HL-60 (cell line): ENCODE results near the gene MCRS1.
"Not testable (repeated sequence)": the region's sequence is repeated elsewhere in the genome, so short reads cannot be mapped to it uniquely, and the experiment has no call there.

Experiments
- DNase-seq, 2 experiments: peaks; one replicate each; pipeline ENCODE4 v3.0.0-alpha.2; 2010 to 2020; ENCODE audit warnings: low read depth in 1 of 2, low spot score in 1 of 2
- H3K27ac ChIP-seq: fragments of 250-450 bp; sonication (Bioruptor Pico); replicated peaks from 2 replicates; pipeline ENCODE4 v1.5.1; 2020; ENCODE audit warnings: mild to moderate bottlenecking, moderate library complexity
- H3K27me3 ChIP-seq: fragments of 250-450 bp; sonication (Bioruptor Pico); 2 replicates; pipeline ENCODE4 v1.5.1; 2021; ENCODE audit warnings: mild to moderate bottlenecking, moderate library complexity; ENCODE audit not compliant: insufficient read depth, poor library complexity, severe bottlenecking
- H3K4me3 ChIP-seq: replicated peaks from 2 replicates; pipeline ENCODE4 v1.5.1; 2011; ENCODE audit warnings: mild to moderate bottlenecking, control low read depth, low read length; ENCODE audit not compliant: insufficient read depth
- GABPA ChIP-seq: IDR thresholded peaks from 2 replicates; pipeline ENCODE4 v1.6.1; 2012; ENCODE audit warnings: low read depth
- POLR2AphosphoS5 ChIP-seq: IDR thresholded peaks from 2 replicates; pipeline ENCODE4 v1.6.1; 2012; ENCODE audit warnings: low read depth
- SPI1 ChIP-seq: IDR thresholded peaks from 2 replicates; pipeline ENCODE4 v1.6.1; 2012; ENCODE audit warnings: low read depth, mild to moderate bottlenecking, borderline replicate concordance
- TF ChIP-seq, protein P1 (sequence below): IDR thresholded peaks from 2 replicates; pipeline ENCODE4 v1.6.1; 2012; ENCODE audit warnings: low read depth; ENCODE audit not compliant: insufficient replicate concordance
- TF ChIP-seq, protein P2 (sequence below): IDR thresholded peaks from one replicate; pipeline ENCODE4 v1.5.1; 2011; ENCODE audit warnings: low read length, control low read depth, inconsistent platforms; ENCODE audit not compliant: insufficient read depth

Gene MCRS1

DNA sequence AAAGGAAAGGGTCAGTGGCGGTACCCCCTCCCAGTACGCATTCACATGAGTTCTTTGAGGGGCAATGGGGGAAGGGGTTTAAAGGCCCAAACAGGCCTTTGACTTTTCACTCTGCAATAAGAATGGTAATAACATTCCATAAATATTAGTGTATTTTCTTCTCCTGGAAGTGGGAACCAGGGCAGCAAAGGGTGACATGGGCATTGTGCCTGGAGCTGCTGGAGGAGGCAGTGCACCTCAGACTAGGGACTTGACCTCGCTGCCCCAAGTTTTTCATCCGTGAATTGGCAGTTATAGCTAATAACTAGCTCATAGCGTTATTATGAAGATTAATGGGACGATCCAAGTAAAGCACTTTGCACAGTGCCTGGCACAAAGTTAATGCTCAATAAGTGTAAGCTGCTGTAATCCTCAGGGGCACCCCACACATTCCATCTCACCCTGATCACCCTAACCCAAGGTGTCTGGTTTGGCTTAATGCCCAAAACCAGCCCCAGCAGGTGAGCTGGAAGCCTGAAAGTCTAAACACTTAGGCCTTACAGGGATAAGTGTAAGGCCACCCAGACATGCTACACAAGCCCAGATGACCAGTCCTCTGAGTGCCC is 31.9 kb downstream of the MCRS1 start:
- Histone ChIP-seq H3K27me3 (peaks cover 24% of the 10 kb centered on the region), H3K27ac (no peak overlapping the region), H3K4me3 (no peak overlapping the region)
- no peak for DNase-seq
- TF ChIP-seq, protein P1, sequence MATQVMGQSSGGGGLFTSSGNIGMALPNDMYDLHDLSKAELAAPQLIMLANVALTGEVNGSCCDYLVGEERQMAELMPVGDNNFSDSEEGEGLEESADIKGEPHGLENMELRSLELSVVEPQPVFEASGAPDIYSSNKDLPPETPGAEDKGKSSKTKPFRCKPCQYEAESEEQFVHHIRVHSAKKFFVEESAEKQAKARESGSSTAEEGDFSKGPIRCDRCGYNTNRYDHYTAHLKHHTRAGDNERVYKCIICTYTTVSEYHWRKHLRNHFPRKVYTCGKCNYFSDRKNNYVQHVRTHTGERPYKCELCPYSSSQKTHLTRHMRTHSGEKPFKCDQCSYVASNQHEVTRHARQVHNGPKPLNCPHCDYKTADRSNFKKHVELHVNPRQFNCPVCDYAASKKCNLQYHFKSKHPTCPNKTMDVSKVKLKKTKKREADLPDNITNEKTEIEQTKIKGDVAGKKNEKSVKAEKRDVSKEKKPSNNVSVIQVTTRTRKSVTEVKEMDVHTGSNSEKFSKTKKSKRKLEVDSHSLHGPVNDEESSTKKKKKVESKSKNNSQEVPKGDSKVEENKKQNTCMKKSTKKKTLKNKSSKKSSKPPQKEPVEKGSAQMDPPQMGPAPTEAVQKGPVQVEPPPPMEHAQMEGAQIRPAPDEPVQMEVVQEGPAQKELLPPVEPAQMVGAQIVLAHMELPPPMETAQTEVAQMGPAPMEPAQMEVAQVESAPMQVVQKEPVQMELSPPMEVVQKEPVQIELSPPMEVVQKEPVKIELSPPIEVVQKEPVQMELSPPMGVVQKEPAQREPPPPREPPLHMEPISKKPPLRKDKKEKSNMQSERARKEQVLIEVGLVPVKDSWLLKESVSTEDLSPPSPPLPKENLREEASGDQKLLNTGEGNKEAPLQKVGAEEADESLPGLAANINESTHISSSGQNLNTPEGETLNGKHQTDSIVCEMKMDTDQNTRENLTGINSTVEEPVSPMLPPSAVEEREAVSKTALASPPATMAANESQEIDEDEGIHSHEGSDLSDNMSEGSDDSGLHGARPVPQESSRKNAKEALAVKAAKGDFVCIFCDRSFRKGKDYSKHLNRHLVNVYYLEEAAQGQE: no peak
- TF ChIP-seq, protein P2, sequence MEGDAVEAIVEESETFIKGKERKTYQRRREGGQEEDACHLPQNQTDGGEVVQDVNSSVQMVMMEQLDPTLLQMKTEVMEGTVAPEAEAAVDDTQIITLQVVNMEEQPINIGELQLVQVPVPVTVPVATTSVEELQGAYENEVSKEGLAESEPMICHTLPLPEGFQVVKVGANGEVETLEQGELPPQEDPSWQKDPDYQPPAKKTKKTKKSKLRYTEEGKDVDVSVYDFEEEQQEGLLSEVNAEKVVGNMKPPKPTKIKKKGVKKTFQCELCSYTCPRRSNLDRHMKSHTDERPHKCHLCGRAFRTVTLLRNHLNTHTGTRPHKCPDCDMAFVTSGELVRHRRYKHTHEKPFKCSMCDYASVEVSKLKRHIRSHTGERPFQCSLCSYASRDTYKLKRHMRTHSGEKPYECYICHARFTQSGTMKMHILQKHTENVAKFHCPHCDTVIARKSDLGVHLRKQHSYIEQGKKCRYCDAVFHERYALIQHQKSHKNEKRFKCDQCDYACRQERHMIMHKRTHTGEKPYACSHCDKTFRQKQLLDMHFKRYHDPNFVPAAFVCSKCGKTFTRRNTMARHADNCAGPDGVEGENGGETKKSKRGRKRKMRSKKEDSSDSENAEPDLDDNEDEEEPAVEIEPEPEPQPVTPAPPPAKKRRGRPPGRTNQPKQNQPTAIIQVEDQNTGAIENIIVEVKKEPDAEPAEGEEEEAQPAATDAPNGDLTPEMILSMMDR: no peak
- TF ChIP-seq POLR2AphosphoS5: no peak
- no peak for TF ChIP-seq SPI1
- no peak for TF ChIP-seq GABPA

DNA sequence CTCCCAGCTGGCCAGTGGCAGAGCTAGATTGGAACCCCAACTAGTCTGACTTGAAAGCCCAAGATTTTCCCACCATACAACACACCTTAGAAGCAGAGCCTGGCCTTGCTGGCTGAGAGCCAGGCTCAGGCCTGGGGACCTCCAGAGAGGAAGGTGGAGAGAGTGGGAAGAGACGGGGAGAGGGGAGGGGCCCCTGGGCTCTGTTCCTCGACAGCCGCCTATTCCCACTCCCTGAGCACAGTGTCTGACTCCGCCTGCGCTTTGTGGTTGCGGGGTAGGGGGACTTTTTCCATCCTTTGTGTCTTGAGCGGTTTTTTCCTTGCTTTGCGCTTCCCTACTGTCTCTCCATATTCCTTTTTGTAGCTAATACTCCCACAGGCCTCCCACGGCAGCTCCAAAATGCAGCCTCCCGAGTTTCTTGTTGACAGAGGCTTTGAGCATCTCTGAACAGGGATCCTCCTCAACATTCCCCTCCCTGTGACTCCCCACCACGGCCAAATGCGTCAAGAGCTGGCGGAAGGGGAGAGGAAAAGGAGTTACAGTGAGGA is 33.1 kb downstream of the MCRS1 start:
- H3K4me3 ChIP-seq: no peak overlapping the region
- TF ChIP-seq, protein P1: no peak
- TF ChIP-seq GABPA (no peak), SPI1 (no peak), POLR2AphosphoS5 (no peak)
- TF ChIP-seq, protein P2: no peak
- H3K27me3 ChIP-seq: peaks cover 16% of the 10 kb centered on the region
- no peak for DNase-seq
- no peak overlapping the region for H3K27ac ChIP-seq

DNA sequence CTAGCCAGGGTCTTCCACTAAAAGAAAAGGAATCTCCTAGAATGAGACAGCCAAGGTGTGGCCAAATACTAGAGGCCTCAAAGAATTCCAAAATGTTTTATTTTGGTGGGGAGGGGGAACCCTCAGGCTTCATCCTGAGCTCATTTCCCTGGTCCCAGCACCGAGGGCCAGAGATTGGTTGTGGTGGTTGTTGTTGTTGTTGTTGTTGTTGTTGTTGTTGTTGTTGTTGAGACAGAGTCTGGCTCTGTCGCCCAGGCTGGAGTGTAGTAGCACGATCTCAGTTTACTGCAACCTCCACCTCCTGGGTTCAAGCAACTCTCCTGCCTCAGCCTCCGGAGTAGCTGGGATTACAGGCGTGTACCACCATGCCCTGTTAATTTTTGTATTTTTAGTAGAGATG is 33.8 kb downstream of the MCRS1 start:
- not testable (repeated sequence) for H3K27ac ChIP-seq, H3K4me3 ChIP-seq, DNase-seq
- peaks cover 10% of the 10 kb centered on the region for H3K27me3 ChIP-seq

DNA sequence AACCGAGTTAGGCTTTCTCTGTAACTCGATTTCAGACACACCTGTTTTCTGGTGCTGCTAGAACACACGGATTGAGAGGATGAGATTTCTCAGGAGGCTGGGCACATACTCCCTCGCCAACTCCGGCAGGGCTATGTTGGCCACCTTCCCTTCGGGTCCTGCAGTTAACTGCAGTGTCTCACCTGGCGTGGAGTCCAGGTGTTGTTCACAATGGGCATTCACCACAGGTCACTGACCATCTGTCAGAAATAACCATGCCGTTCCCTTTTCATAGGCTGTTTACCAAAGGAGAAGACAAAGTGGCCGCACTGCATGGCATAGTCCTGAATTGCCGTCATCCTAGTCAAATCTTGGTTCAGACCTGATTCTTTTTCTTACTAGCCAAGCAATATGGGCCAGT is 34.6 kb downstream of the MCRS1 start:
- no peak for DNase-seq
- TF ChIP-seq, protein P2: no peak
- no peak for TF ChIP-seq SPI1
- no peak for TF ChIP-seq POLR2AphosphoS5
- no peak for TF ChIP-seq GABPA
- TF ChIP-seq, protein P1: no peak
- peaks cover 6% of the 10 kb centered on the region for H3K27me3 ChIP-seq

More for the DNA sequence above, 34.6 kb downstream of the MCRS1 start:
- Histone ChIP-seq H3K27ac (no peak overlapping the region), H3K4me3 (no peak overlapping the region)
